NCI-H1694 (cell line): ENCODE data around the gene MRGPRF.

Experiments used
- DNase-seq: peaks from one replicate; lab custom pipeline; 2025; lab: John Stamatoyannopoulos, UW

Gene MRGPRF

DNA sequence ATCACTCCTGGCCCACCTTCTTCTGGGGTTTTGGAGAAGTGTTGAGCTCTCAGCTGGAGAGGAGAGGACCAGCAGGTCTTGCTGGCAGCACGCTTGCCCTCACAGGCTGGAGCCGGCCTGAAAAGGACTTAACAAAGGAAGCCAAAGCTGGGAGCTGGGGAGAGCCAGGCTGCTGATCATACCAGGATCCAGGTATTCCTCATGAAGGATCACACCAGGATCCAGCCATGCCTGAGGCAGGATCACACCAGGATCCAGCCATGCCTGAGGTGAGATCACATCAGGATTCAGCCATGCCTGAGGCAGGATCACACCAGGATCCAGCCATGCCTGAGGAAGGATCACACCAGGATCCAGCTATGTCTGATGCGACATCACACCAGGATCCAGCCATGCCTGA, 49.3 kb downstream of the MRGPRF start:
- no peak for DNase-seq

DNA sequence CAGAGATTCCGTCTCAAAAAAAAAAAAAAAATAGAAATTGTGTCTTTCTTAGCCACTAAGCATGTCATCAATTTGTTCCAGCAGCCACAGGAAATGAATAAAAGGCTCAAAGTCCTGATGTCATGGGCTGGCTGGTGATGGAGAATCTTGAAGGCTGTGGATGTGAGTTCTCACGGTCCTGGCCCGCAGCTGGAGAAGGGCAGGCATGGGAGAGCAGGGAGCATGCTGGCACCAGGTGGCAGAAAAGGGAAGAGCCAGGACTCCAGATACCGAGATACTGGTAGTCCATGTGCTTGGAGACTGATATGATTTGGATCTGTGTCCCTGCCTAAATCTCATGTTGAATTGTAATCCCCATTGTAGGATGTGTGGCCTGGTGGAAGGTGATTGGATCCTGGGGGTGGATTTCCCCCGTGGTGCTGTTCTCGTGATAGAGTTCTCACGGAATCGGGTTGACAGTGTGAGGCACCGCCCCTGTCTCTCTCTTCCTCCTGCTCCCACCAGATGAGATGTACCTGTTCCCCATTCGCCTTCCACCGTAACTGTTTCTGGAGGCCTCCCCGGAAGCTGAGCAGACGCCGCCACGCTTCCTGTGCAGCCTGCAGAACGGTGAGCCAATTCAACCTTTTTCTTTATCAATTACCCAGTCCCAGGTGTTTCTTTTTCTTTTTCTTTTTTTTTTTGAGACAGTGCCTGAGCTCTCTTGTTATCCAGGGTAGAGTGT, 50.4 kb downstream of the MRGPRF start:
- DNase-seq, result no peak

- DNase-seq, result no peak
Observed at GRCh38 chr11:68961245-68961644, 51.8 kb downstream of the MRGPRF start.

DNA sequence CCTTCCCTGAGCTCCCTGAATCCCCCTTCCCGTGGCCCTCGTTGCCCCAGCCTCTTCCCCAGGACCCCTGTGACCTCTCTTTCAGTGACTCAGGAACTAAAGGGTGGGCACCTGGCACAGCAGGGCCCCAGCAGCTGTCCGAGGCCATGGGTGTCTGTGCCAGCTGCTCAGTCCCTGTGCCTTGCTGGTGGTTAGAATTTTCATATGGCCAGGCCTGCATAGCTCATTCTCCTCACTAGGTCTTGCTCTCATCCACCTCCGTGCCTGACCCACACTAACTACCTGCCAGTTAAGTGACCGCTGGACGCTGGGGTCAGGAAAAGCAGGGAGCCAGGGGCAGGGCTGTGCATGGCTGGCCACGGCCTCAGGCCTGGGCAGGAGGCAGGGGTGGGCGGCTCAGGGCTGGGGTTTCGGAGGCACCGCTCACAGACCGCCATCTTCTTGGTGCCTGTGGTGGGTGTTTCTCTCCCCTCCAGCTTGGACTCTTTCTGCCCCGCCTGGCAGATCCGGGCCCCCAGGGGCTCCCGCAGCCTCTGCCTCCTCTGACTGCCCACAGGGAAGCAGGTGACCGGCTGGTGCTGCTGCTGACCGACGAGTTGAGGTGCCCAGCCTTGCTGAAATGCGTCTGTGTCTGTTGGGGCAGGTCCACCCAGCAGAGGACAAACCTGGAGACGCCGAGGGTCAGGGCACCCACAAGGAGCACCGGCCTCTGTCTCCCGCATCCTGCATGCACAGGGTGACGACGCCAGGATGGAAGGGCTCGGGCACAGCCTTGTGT, 52.6 kb downstream of the MRGPRF start:
- no peak for DNase-seq

DNA sequence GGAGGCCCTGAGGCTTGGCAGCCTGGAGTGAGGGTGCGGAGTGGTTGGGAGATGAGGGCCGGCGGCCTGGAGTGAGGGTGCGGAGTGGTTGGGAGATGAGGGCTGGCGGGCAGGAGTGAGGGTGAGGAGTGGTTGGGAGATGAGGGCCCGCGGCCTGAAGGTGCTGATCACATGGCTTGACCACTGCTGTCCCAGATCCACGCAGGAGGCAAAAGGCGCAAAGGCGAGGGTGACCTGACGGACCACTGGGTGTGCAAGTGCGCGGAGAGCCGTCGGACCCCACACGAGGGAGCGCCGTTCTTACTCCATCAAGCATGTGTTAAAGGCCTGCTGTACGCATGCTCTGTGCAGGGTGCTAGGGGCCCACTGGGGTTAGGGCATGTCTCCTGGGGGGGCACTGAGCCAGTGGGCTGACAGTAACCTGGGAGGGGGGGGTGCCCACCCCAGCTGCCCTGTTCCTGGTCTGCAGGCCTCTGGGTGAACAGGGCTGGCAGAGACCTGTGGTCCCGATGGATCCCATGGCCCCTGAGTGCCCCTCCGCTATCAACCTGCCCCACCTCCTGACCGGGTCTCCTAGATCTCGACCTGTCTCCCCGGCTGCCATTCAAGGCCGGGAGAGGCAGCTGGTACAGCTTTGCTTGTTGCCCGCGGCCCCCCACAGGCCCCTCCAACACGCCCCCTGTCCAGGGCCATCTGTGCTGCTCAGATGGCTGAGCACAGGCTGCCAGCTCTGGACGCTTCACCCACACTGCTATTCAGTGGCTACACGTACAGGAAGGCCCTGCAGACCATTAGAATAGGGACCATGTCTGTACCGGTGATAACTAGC, 53.4 kb downstream of the MRGPRF start:
- DNase-seq, result no peak

DNA sequence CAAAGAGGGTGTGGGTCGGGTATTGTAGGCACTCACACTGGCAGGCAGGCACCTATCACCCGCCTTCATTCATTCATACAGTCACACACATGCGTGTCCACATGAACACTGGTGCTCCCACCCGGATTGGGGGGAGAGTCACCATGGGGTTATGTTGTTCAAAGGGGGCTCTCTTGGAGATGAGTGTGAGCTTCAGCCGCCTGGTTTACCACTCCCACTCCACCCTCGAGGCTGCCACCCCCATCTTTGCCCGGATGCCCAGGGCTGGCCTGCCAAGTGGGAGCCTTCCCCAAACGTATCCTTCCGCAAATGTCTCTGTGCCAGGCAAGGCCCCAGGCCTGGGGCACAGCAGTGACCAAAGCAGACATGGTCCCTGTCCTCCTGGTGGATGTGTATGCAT, 54.8 kb downstream of the MRGPRF start:
- DNase-seq, result no peak

DNA sequence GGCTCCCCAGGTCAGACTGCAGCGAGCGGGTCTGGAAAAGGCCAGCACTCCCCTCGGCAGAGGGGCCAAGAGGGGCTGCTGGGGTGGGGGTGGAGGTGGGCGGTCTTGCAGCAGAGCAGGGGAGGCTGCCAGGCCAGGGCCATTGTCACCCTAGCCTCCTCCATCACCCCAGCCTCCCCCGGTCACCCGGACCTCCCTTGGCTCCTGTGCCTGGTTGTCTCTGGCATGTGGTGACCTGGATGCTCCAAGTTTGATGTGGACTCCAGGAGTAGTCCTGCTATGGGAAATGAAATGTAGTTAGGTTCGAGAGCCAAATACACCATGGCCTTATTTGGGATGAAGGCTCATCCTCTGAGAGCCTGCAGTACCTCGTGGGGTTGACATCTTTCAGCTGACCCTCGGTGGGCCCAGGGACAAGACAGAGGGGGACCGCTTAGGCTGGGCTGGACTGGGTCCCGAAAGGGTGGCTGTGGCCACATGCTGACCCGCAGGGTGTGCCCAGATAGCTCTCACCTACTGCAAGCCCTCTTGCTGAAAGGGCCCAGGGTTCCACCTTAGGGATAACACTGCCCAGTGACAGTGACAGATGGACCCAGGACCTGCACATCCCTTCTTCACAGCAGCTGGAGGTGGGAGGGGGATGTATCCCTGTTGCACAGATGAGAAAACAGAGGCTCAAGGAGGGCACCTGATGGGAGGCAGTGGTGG, 56.3 kb downstream of the MRGPRF start:
- no peak for DNase-seq

DNA sequence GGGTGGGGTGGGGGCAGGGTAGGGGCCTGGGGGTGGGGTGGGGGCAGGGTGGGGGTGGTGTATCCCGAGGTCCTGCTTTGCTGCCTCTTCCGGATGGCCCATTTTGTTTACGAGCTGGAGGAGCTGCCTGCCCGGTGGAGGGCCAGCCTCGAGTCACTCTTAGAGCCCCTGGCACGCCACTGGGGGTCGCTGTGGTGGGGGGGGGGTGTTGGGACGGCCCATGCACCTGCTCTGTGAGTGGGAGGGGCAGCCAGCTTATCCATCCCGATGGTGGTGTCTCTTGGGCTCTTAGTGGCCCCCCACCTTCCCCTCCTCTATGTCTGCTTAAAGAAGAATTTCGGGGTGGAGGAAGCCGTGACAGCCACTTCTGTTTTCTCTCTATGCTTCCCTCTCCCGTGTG, 56.9 kb downstream of the MRGPRF start:
- DNase-seq, result no peak

GRCh38 chr11:68955607-68955958, 57.5 kb downstream of the MRGPRF start:
- DNase-seq, result no peak

- no peak for DNase-seq
Observed at GRCh38 chr11:68954836-68955606, 58.0 kb downstream of the MRGPRF start.
